Measurements from ENCODE around the gene ZNF43. TPM values are rescaled to one million over a fixed set of nuclear protein-coding genes. Genes with fewer than 3 reads are reported as not detected.
"Not testable (repeated sequence)": the region's sequence is repeated elsewhere in the genome, so short reads cannot be mapped to it uniquely, and the experiment has no call there.

ZNF43 gene
- total RNA-seq, 1 donor from 2014 or later, result 10.4 TPM

DNA sequence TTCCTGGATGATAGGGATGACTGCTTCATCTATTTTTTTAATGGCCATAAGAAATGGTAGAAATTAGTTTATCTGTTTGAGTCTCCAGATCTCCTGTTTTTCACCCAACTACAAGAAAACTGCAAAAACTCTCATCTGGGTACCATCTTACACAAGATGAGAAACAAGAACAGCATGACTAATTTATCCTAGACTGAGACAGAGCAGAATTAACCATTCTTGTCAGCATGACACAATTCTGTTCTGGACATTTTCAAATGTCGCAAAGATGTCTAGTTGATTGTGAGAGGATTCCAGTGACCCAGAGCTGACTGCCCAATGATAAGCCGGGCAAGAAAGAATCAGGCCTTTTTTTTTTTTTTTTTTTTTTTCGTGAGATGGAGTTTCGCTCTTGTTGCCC is 12.8 kb downstream of the ZNF43 start:
- H3K27me3 ChIP-seq (ENCODE audit: control insufficient read depth in 3 of 3, insufficient read depth in 3 of 3, low read length in 3 of 3), result no peaks in the 10 kb centered on the region
- H3K36me3 ChIP-seq (ENCODE audit: control insufficient read depth in 3 of 3, insufficient read depth in 3 of 3, low read length in 3 of 3), result peaks cover 3 to 19% (median 8%) of the 10 kb centered on the region in 3 donors

GRCh38 chr19:21812448-21812847 is 23.5 kb downstream of the ZNF43 start:
- H3K4me1 ChIP-seq (ENCODE audit: control insufficient read depth in 3 of 3, insufficient read depth in 3 of 3, low read length in 3 of 3), result no peaks in the 10 kb centered on the region
- no peak overlapping the region for H3K9ac ChIP-seq (ENCODE audit: low read depth in 1 of 3, low read length in 3 of 3)
- peaks cover 38 to 79% (median 69%) of the 10 kb centered on the region in 3 donors for H3K36me3 ChIP-seq (ENCODE audit: control insufficient read depth in 3 of 3, insufficient read depth in 3 of 3, low read length in 3 of 3)
- H3K27me3 ChIP-seq (ENCODE audit: control insufficient read depth in 3 of 3, insufficient read depth in 3 of 3, low read length in 3 of 3), result no peaks in the 10 kb centered on the region
- H3K27ac ChIP-seq (ENCODE audit: low read depth, low read length), result no peak overlapping the region
- H3K9me3 ChIP-seq (ENCODE audit: control insufficient read depth in 3 of 3, low read length in 3 of 3), result peaks cover 9 to 31% (median 23%) of the 10 kb centered on the region in 3 donors
- peak overlapping the region in 1 of 3 donors; percentile 12 for H3K4me3 ChIP-seq (ENCODE audit: low read length in 3 of 3)

More for the DNA sequence above, 12.8 kb downstream of the ZNF43 start:
- Histone ChIP-seq H3K9ac (ENCODE audit: low read depth in 1 of 3, low read length in 3 of 3) (no peak overlapping the region), H3K9me3 (ENCODE audit: control insufficient read depth in 3 of 3, low read length in 3 of 3) (no peaks in the 10 kb centered on the region), H3K4me1 (ENCODE audit: control insufficient read depth in 3 of 3, insufficient read depth in 3 of 3, low read length in 3 of 3) (no peaks in the 10 kb centered on the region), H3K4me3 (ENCODE audit: low read length in 3 of 3) (no peak overlapping the region), H3K27ac (ENCODE audit: low read depth, low read length) (no peak overlapping the region)

GRCh38 chr19:21808400-21809000 is 27.5 kb downstream of the ZNF43 start:
- H3K4me3 ChIP-seq (ENCODE audit: low read length in 3 of 3), result peak overlapping the region in 1 of 3 donors; percentile 24
- H3K27ac ChIP-seq (ENCODE audit: low read depth, low read length); H3K4me1 ChIP-seq (ENCODE audit: control insufficient read depth in 3 of 3, insufficient read depth in 3 of 3, low read length in 3 of 3); H3K27me3 ChIP-seq (ENCODE audit: control insufficient read depth in 3 of 3, insufficient read depth in 3 of 3, low read length in 3 of 3); H3K9ac ChIP-seq (ENCODE audit: low read depth in 1 of 3, low read length in 3 of 3): not testable (repeated sequence)
- H3K9me3 ChIP-seq (ENCODE audit: control insufficient read depth in 3 of 3, low read length in 3 of 3), result peaks cover 8 to 36% (median 27%) of the 10 kb centered on the region in 3 donors
- H3K36me3 ChIP-seq (ENCODE audit: control insufficient read depth in 3 of 3, insufficient read depth in 3 of 3, low read length in 3 of 3), result peaks cover 25 to 47% (median 41%) of the 10 kb centered on the region in 3 donors

DNA sequence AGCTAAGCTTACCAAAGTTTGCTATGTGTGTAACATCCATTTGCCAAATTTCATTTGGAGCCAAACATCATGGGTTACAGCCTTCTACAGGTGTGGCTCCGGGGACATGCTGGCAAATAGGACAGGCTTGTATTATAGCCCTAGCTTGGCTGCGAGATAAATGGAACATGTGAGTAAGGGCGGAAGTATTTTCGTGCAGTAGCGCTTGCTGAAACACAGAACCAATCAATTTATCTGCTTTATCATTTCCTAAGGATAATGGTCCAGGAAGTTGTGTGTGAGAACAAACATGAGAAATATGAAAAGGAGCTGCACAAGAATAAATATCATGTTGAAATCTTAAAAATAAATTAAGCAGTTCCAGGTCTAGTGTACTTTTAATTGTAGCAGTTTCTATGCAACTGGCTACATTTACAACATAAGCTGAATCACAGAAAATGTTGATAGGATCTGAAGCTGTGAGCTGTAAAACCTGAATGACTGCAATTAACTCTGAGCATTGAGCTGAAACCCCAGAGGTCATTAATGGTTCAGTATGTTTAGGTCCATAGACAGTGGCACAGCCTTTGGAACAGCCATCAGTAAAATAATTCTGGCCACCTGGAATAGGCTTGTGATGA is 46.4 kb downstream of the ZNF43 start:
- H3K9ac ChIP-seq (ENCODE audit: low read depth in 1 of 3, low read length in 3 of 3), result no peak overlapping the region
- H3K27ac ChIP-seq (ENCODE audit: low read depth, low read length), result no peak overlapping the region
- H3K4me3 ChIP-seq (ENCODE audit: low read length in 3 of 3), result no peak overlapping the region
- no peaks in the 10 kb centered on the region for H3K4me1 ChIP-seq (ENCODE audit: control insufficient read depth in 3 of 3, insufficient read depth in 3 of 3, low read length in 3 of 3)
- peaks cover 0 to 3% (median 0%) of the 10 kb centered on the region in 3 donors for H3K9me3 ChIP-seq (ENCODE audit: control insufficient read depth in 3 of 3, low read length in 3 of 3)
- no peaks in the 10 kb centered on the region for H3K36me3 ChIP-seq (ENCODE audit: control insufficient read depth in 3 of 3, insufficient read depth in 3 of 3, low read length in 3 of 3)
- H3K27me3 ChIP-seq (ENCODE audit: control insufficient read depth in 3 of 3, insufficient read depth in 3 of 3, low read length in 3 of 3), result no peaks in the 10 kb centered on the region

GRCh38 chr19:21786936-21787335 is 49.0 kb downstream of the ZNF43 start:
- Histone ChIP-seq H3K9me3 (ENCODE audit: control insufficient read depth in 3 of 3, low read length in 3 of 3) (peaks cover 0 to 2% (median 0%) of the 10 kb centered on the region in 3 donors), H3K4me1 (ENCODE audit: control insufficient read depth in 3 of 3, insufficient read depth in 3 of 3, low read length in 3 of 3) (no peaks in the 10 kb centered on the region), H3K27me3 (ENCODE audit: control insufficient read depth in 3 of 3, insufficient read depth in 3 of 3, low read length in 3 of 3) (no peaks in the 10 kb centered on the region), H3K4me3 (ENCODE audit: low read length in 3 of 3) (no peak overlapping the region), H3K9ac (ENCODE audit: low read depth in 1 of 3, low read length in 3 of 3) (no peak overlapping the region), H3K27ac (ENCODE audit: low read depth, low read length) (no peak overlapping the region), H3K36me3 (ENCODE audit: control insufficient read depth in 3 of 3, insufficient read depth in 3 of 3, low read length in 3 of 3) (no peaks in the 10 kb centered on the region)

DNA sequence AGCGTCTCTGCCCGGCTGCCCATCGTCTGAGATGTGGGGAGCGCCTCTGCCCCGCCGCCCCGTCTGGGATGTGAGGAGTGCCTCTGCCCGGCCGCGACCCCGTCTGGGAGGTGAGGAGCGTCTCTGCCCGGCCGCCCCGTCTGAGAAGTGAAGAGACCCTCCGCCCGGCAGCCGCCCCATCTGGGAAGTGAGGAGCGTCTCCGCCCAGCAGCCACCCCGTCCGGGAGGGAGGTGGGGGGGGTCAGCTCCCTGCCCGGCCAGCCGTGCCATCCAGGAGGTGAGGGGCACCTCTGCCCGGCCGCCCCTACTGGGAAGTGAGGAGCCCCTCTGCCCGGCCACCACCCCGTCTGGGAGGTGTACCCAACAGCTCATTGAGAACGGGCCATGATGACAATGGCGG is 60.2 kb downstream of the ZNF43 start:
- H3K27ac ChIP-seq (ENCODE audit: low read depth, low read length); H3K9me3 ChIP-seq (ENCODE audit: control insufficient read depth in 3 of 3, low read length in 3 of 3): not testable (repeated sequence)

GRCh38 chr19:21767065-21767800 is 68.7 kb downstream of the ZNF43 start, which contains the start of gene ZNF100:
TSS of gene ZNF100 (minus strand) at chr19:21767579. CDS start at chr19:21767429, 150 bp downstream.
- Histone ChIP-seq H3K4me3 (ENCODE audit: low read length in 3 of 3) (peak within 1 kb of the TSS; percentile 96 to 97 (median 97)), H3K9me3 (ENCODE audit: control insufficient read depth in 3 of 3, low read length in 3 of 3) (no peaks in the 10 kb centered on the region), H3K36me3 (ENCODE audit: control insufficient read depth in 3 of 3, insufficient read depth in 3 of 3, low read length in 3 of 3) (peaks cover 3 to 14% (median 7%) of the 10 kb centered on the region in 3 donors), H3K27me3 (ENCODE audit: control insufficient read depth in 3 of 3, insufficient read depth in 3 of 3, low read length in 3 of 3) (no peaks in the 10 kb centered on the region), H3K4me1 (ENCODE audit: control insufficient read depth in 3 of 3, insufficient read depth in 3 of 3, low read length in 3 of 3) (peaks cover 2 to 5% (median 4%) of the 10 kb centered on the region in 3 donors), H3K27ac (ENCODE audit: low read depth, low read length) (peak within 1 kb of the TSS; percentile 90), H3K9ac (ENCODE audit: low read depth in 1 of 3, low read length in 3 of 3) (peak within 1 kb of the TSS; percentile 91 to 99 (median 98))

More for the DNA sequence above, 60.2 kb downstream of the ZNF43 start:
- not testable (repeated sequence) for H3K4me3 ChIP-seq (ENCODE audit: low read length in 3 of 3); H3K36me3 ChIP-seq (ENCODE audit: control insufficient read depth in 3 of 3, insufficient read depth in 3 of 3, low read length in 3 of 3); H3K27me3 ChIP-seq (ENCODE audit: control insufficient read depth in 3 of 3, insufficient read depth in 3 of 3, low read length in 3 of 3); H3K9ac ChIP-seq (ENCODE audit: low read depth in 1 of 3, low read length in 3 of 3); H3K4me1 ChIP-seq (ENCODE audit: control insufficient read depth in 3 of 3, insufficient read depth in 3 of 3, low read length in 3 of 3)

DNA sequence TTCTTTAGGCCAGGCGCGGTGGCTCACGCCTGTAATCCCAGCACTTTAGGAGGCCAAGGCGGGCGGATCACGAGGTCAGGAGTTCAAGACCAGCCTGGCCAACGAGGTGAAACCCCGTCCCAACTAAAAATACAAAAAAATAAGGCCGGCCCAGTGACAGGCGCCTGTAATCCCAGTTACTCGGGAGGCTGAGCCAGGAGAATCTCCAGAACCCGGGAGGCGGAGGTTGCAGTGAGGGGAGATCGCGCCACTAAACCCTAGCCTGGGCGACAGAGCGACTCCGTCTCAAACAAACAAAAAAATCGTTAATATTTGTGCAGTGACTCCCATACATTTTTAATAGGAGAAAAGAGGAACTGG is 69.3 kb downstream of the ZNF43 start:
- Histone ChIP-seq H3K36me3 (ENCODE audit: control insufficient read depth in 3 of 3, insufficient read depth in 3 of 3, low read length in 3 of 3) (peaks cover 6 to 15% (median 7%) of the 10 kb centered on the region in 3 donors), H3K27ac (ENCODE audit: low read depth, low read length) (peak overlapping the region; percentile 90), H3K9ac (ENCODE audit: low read depth in 1 of 3, low read length in 3 of 3) (peak overlapping the region; percentile 91 to 99 (median 98)), H3K4me3 (ENCODE audit: low read length in 3 of 3) (peak overlapping the region; percentile 96 to 97 (median 97))
- not testable (repeated sequence) for H3K4me1 ChIP-seq (ENCODE audit: control insufficient read depth in 3 of 3, insufficient read depth in 3 of 3, low read length in 3 of 3); H3K9me3 ChIP-seq (ENCODE audit: control insufficient read depth in 3 of 3, low read length in 3 of 3); H3K27me3 ChIP-seq (ENCODE audit: control insufficient read depth in 3 of 3, insufficient read depth in 3 of 3, low read length in 3 of 3)

DNA sequence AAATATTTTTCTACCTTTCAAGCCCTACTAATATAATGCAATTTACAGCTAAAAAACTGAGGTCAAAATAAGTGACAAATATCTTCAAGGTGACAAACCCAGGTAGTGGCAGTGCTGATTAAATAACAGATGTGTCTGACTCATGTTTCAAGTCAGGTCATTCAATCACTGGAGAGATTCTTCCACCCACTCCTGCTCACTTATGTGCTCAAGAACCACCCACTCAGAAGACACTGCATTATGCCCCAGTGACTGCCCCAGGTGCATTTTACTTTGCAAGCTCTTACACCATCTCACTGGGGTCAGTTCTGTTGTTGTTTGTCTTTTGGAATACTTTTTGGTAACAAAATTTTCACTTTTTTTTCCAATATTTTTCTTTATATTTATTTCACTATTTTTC is 70.8 kb downstream of the ZNF43 start:
- H3K4me1 ChIP-seq (ENCODE audit: control insufficient read depth in 3 of 3, insufficient read depth in 3 of 3, low read length in 3 of 3), result peaks cover 2 to 5% (median 4%) of the 10 kb centered on the region in 3 donors
- H3K9ac ChIP-seq (ENCODE audit: low read depth in 1 of 3, low read length in 3 of 3), result no peak overlapping the region
- no peak overlapping the region for H3K27ac ChIP-seq (ENCODE audit: low read depth, low read length)
- H3K27me3 ChIP-seq (ENCODE audit: control insufficient read depth in 3 of 3, insufficient read depth in 3 of 3, low read length in 3 of 3), result no peaks in the 10 kb centered on the region
- no peak overlapping the region for H3K4me3 ChIP-seq (ENCODE audit: low read length in 3 of 3)
- no peaks in the 10 kb centered on the region for H3K9me3 ChIP-seq (ENCODE audit: control insufficient read depth in 3 of 3, low read length in 3 of 3)
- H3K36me3 ChIP-seq (ENCODE audit: control insufficient read depth in 3 of 3, insufficient read depth in 3 of 3, low read length in 3 of 3), result peaks cover 6 to 16% (median 7%) of the 10 kb centered on the region in 3 donors

DNA sequence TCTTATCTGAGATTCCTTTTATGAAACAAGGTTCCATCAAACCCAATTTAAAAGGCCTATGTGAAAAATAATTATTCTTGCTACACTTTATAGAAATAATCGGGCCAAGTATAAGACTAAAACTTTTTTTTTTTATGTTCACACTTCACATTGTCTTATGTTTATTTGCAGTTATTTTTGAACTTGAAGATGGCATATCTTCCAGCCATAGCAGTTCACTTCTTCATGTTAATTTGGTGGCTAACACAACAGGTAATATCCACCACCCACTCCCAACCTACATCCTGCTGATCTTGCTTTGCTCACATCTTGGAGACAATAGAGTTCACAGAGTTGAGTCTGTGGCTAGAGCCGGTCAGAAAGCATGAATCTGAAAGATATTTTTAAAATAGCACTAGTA is 74.4 kb downstream of the ZNF43 start:
- H3K4me3 ChIP-seq (ENCODE audit: low read length in 3 of 3); H3K4me1 ChIP-seq (ENCODE audit: control insufficient read depth in 3 of 3, insufficient read depth in 3 of 3, low read length in 3 of 3); H3K27ac ChIP-seq (ENCODE audit: low read depth, low read length); H3K27me3 ChIP-seq (ENCODE audit: control insufficient read depth in 3 of 3, insufficient read depth in 3 of 3, low read length in 3 of 3); H3K9me3 ChIP-seq (ENCODE audit: control insufficient read depth in 3 of 3, low read length in 3 of 3); H3K9ac ChIP-seq (ENCODE audit: low read depth in 1 of 3, low read length in 3 of 3): not testable (repeated sequence)
- H3K36me3 ChIP-seq (ENCODE audit: control insufficient read depth in 3 of 3, insufficient read depth in 3 of 3, low read length in 3 of 3), result peaks cover 8 to 32% (median 22%) of the 10 kb centered on the region in 3 donors
